Activated CD8-positive, alpha-beta memory T cell treated with anti-CD3 and anti-CD28 coated beads, Interleukin-2, amount 50 U/mL, for 1 hour (primary cell): ENCODE data around the gene MTMR8.

Source experiments
- DNase-seq: peaks from one replicate; pipeline ENCODE4 v3.0.0-alpha.2; 2020; ENCODE audit errors: extremely low read depth

MTMR8 gene

GRCh38 chrX:64313624-64314023 lies 81.6 kb downstream of the MTMR8 start:
- no peak for DNase-seq

DNA sequence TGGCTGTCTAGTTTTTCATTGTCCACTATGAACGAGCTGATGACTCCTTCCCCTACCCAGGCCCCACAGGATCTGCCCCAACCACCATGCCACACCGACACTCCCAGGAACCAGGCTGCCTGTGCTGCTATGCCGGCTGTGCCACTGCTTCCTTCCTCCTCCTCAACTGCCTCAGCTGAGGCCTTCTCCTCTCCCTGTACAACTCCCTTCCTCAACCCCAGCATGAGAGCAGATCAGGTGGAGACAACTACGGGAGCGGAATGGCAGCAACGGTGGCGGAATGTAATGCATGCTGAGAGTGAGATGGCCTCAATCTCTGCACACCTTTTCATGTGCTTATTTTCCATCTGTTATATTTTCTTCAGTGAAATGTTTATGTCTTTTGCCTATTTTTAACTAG lies 88.5 kb downstream of the MTMR8 start:
- DNase-seq: no peak

DNA sequence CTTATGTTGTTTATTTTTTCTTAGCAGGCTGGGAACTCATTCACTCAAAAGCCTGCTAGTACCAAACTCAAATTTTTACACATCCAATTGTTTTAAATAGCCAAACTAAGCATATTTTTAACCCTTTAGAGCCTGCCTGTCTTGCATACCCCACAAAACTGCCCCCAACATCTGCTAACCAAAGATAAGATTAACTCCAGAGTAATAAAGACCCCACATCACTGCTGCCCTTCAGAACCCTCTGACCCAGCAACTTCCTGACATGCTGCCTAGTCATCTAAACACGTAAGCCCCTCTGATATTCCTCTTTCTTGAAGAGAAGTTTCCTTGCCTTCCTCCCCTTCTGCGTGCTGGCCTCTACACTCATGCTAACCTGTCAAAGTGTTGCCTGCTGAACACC lies 104.1 kb downstream of the MTMR8 start:
- no peak for DNase-seq

DNA sequence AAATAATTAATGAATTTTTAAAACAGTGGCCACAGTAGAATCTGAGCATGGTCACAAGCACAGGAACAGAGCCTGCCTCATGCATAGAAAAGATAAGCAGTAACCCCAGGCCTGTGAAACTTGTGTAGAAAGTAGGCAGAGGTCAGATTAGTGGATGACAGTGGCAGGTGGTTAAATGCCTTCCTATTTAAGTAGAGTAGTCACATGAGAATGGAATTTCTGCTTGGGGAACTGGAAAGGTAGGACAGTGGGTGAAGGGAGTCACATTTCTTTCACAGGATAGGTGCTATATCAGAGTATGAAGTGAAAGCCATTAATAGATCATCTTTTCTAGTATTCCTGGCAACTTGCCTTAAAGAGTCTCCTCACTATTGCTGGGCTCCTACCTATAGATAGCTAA lies 130.0 kb downstream of the MTMR8 start:
- no peak for DNase-seq

DNA sequence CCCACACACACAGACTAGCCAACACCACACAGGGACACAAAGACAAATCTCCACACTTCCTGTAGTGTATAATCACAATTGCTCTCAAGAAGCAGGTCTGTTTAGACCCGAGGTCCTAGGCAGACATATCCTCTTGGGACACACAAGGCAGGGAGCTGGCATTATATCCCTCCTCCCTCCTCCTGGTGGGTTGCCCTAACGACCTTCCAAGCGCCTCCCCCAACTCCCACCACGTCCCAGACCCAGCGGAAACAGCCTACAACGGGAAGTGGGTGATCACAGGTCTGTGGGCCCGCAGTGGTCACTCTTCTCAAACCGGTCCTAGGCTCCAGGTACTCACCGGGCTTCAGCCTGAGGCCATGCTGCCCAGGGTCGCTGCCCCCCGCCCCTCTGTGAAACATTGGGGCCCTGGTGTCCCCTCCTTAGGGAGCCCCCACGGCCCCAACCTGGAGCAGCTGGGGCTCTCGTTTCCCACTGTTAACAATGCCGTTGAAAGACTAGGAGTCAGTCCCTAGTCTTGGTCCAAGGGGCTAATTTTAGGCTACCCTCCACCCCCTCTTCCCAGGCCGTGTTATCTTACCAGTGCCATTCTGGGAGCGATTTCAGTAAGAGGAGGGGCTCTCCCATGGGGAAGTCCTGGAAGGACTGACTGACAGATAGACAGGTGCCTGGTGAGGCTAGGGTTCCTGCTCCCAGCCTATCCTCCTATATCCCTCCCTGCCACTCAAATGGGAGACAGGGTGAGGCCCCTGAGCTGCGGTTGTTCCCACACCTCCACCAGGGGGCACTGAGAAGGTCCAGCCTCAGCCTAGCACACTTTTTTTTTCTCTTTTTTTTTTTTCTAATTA lies 164.9 kb downstream of the MTMR8 start, which contains the start of gene ASB12:
ASB12 (minus strand) TSS at position 485 of the 848 bp plus-strand sequence. CDS start 4,957 bp downstream, outside the sequence.
- DNase-seq: no peak

DNA sequence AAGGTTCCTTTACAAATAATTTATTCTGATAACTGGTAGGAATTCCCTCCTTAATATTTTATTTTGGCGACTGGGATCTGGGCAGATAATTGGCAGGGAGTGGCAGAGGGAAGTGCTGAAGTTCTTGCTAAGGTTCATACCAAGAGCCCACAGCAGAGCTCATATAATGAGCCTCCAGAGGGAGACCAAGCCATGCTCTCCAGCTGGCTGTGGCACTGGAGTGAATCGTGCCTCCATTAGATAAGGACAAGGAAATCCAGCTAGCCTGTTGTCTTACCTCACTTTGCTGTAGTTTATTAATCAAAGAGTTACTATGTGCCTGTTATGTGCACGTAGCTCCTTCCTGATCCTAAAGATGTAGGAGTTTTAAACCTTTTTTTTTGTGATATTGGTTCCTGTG lies 166.1 kb downstream of the MTMR8 start:
- no peak for DNase-seq
